G401 (cell line): ENCODE measurements around the gene RASSF7. TPM values are rescaled to one million over a fixed set of nuclear protein-coding genes. Genes with fewer than 3 reads are reported as not detected.
"Not testable (repeated sequence)": the region's sequence is repeated elsewhere in the genome, so short reads cannot be mapped to it uniquely, and the experiment has no call there.

Experiments
- DNase-seq: peaks from one replicate; pipeline ENCODE4 v3.0.0-alpha.2; 2015; ENCODE audit warnings: low spot score
- in situ Hi-C: cut with HindIII; loops from 2 replicates; pipeline ENCODE4 v1.10.0; 2016; ENCODE audit warnings: low sequenced_read_pairs, mixed read lengths
- total RNA-seq: library from RNA; depleted of rRNA; stranded (reverse); fragments of >200 nt; shearing (Covaris generic); gene quantifications from 2 replicates; pipeline ENCODE4 v1.2.3, GENCODE V29; 2014

The RASSF7 gene
- total RNA-seq, 1 experiment from 2014 or later: 107 TPM

GRCh38 chr11:561148-562003, 606 bp downstream of the RASSF7 start:
- in situ Hi-C loops: no loop called here
- DNase-seq: no peak

- in situ Hi-C loops: no loop called here
- no peak for DNase-seq
Observed at GRCh38 chr11:562046-562645, 1.4 kb downstream of the RASSF7 start.

DNA sequence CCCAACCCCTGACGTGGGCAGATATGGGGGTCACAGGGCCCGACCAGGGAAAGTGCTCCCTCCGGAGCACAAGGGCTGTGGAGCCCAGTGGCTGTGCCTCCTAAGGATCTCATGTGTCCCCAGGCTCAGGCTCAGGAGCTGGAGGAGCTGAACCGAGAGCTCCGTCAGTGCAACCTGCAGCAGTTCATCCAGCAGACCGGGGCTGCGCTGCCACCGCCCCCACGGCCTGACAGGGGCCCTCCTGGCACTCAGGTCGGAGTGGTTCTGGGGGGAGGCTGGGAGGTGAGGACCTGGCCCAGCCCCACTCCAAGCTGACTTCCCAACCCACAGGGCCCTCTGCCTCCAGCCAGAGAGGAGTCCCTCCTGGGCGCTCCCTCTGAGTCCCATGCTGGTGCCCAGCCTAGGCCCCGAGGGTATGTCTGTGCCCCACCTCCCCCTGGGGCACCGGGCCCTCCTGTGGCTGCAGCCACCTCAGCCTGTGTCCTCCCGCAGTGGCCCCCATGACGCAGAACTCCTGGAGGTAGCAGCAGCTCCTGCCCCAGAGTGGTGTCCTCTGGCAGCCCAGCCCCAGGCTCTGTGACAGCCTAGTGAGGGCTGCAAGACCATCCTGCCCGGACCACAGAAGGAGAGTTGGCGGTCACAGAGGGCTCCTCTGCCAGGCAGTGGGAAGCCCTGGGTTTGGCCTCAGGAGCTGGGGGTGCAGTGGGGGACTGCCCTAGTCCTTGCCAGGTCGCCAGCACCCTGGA, 2.5 kb downstream of the RASSF7 start:
- in situ Hi-C loops: no loop called here
- DNase-seq: no peak

- in situ Hi-C loops: no loop called here
- DNase-seq: no peak
Observed at GRCh38 chr11:563812-564578, 3.2 kb downstream of the RASSF7 start.

- in situ Hi-C loops: no loop called here
- peak; percentile 24 for DNase-seq
Observed at GRCh38 chr11:565921-566509, 5.2 kb downstream of the RASSF7 start.

- no peak for DNase-seq
- in situ Hi-C loops: no loop called here
Observed at GRCh38 chr11:567011-567628, 6.3 kb downstream of the RASSF7 start.

DNA sequence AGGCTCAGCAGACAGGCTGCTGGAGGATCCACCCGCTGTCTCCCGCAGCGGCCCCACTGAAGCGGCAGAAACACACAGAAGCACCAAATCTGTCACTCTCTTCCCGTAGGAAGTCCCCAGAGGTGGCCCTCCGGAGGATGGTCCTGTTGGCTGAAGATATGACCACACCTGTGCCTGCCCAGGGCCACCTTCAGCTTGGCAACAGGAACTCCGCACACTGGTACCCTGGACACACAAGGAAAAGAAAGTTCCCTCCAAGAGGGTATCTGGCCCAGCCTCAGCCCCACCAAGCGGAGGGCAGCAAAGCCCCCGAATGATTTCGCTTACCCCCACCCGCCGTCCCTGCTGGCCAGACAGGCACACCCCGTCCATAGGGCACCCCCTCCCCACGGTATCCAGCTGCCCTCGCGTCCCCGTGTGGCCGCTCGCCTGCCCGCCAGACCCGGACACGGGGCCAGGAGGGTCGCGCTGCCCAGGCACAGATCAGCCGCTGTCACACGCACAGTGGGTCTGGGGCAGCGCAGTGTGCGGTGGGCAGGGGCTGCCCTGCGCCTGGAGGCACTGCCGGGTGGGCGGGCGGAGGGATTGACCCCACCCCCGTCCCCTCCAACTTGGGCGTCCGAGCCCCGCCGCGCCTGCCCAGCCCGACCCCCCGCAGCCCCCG, 7.0 kb downstream of the RASSF7 start:
- in situ Hi-C loops: no loop called here
- DNase-seq: peak; percentile 29

- peak; percentile 85 for DNase-seq
- in situ Hi-C loops: no loop called here
Observed at GRCh38 chr11:568306-569157, 7.8 kb downstream of the RASSF7 start.

GRCh38 chr11:569158-569885, 8.6 kb downstream of the RASSF7 start:
- no peak for DNase-seq
- in situ Hi-C loops: no loop called here

GRCh38 chr11:571802-572185, 11.0 kb downstream of the RASSF7 start:
- DNase-seq: no peak
- in situ Hi-C loops: no loop called here

DNA sequence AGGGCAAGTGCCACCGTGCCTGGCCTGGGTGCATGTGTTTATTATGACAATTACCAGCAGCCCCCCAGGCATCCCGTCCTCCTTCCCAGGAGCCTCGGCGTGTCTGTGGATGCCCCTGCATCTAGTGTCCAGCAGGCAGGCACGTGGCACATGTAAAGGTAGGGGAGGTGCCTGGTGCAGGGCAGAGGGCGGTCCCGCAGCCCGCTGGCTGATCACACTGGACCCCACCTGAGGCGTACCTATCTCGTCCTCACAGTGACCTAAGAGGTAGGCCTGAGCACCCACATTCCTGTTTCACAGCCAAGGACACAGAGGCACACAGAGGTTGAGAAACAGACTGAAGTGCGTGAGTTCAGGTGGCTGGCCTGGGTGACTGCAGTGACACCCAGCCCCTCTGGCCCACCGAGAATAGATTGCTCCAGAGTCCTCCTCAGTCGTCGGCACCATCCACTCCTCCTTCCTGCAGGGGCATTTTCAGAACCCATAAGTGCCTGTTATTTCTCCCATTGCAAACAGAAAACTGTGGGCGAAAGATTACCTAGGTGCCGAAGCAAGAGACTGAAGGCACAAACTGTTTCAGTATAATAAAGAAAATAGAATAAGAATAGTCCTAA, 12.5 kb downstream of the RASSF7 start:
- in situ Hi-C loops: no loop called here
- no peak for DNase-seq

- in situ Hi-C loops: not testable (repeated sequence)
- DNase-seq: peak; percentile 18
Observed at GRCh38 chr11:574031-574570, 13.3 kb downstream of the RASSF7 start.

DNA sequence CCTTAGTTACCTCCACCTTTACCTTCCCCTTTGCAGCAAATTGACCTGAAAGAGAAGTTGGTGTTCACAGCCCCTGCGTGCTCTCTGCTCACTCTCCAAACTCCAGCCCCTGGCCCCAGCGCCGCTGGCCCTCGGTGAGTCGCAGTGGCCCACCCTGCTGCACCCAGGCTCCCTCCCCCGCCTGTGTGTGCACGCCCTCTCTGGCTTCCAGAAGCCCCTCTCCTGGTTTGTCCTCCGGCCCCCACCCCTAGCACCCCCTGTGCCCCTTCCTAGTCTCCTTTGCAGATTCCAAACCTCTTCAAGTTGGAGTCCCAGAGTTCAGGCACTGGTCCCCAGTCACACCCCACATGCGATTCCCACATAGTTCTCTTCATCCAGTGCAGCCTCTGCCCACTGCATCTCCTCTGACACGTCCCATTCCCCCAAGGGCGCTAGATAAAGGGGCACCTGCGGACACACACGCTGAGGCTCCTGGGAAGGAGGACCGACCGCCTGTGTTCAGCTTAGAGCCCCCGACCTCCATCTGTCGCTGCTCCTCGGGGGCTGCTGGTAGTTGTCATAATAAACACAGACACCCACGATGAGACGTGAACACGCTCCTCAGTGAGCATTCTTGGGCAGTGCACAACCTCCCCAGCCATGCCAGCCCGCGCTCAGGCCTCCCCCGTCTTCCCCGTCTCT, 14.0 kb downstream of the RASSF7 start:
- peak; percentile 51 for DNase-seq
- in situ Hi-C loops: no loop called here

DNA sequence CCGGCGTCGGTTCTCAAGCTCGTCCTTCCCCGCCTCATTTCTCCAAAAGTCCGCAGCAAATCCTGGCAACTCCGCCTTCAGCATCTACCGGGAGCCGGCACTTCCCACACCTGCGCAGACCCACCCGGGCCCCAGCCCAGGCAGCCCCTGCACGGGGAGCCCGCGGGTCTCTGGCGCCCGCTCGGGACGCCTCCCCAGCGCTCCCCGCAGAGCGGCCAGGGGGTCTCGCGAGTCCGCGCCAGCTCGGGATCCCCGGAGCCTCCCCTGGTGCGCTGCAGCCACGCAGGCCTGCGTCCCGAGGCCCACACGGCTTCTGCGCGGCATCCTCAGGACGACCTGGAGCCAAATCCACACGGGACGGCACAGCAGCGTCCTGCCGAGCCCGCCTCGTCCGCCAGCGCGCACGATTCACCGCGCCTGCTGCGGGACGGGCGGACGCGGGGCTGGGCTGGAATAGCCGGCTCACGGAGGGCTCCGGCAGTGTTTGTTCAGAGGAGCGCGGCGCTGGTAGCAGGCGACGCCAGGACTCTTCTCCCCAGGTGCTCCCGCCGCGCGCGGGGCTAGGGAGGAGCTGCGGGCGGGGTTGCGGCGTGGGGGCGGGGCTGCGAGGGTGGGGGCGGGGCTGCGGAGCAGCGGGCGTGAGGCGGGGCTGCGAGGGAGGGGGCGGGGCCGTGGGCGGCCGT, 14.7 kb downstream of the RASSF7 start:
- DNase-seq: no peak

More for the DNA sequence above, 14.7 kb downstream of the RASSF7 start:
- in situ Hi-C loops: no loop called here
